Cerebellar nuclear complex (tissue), 1 donor: Measurements from ENCODE around the gene ACACA.

Experiments
- DNase-seq, 2 experiments: peaks; one replicate each; lab custom pipeline; 2025; lab: John Stamatoyannopoulos, UW

ACACA gene

DNA sequence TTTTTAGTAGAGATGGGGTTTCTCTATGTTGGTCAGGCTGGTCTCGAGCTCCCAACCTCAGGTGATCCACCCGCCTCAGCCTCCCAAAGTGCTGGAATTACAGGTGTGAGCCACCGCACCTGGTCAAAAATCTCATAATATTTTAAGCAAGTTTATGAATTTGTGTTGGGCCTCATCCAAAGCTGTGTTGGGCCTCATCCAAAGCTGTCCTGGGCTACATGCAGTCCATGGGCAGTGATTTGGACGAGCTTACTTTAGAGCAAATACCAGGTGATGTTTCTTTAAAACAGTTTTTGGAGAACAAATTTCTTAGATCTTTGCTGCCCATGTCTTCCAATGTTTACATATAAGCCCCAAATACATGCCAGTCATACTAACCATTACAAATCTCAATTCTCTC lies 115.3 kb downstream of the ACACA start:
- DNase-seq = no peak

- no peak for DNase-seq
Measured at GRCh38 chr17:37286430-37286829, 120.2 kb downstream of the ACACA start.

- no peak for DNase-seq
Measured at GRCh38 chr17:37284191-37284590, 122.4 kb downstream of the ACACA start.

GRCh38 chr17:37283414-37283961 lies 123.1 kb downstream of the ACACA start:
- no peak for DNase-seq

- no peak for DNase-seq
Measured at GRCh38 chr17:37280841-37281240, 125.8 kb downstream of the ACACA start.

- no peak for DNase-seq
Measured at GRCh38 chr17:37278247-37278894, 128.3 kb downstream of the ACACA start.

DNA sequence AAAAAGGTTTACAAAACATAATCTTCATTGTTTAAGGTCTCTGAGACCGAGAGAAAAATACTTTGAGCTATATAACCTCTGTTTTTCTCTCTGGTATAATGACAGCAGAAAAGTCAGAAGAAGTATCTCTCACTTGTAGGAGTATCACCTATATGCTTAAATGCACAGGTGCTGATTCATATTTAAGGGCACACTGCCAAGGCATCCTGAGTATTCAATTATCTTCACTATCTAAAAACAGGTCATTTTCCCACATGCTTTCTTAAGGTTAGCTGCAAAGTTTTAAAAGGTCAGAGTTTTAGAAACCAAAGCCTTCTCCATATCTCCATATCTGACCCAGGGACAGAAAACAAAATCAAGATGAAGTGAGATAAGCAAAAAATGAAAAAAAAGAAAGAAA lies 130.2 kb downstream of the ACACA start:
- no peak for DNase-seq

DNA sequence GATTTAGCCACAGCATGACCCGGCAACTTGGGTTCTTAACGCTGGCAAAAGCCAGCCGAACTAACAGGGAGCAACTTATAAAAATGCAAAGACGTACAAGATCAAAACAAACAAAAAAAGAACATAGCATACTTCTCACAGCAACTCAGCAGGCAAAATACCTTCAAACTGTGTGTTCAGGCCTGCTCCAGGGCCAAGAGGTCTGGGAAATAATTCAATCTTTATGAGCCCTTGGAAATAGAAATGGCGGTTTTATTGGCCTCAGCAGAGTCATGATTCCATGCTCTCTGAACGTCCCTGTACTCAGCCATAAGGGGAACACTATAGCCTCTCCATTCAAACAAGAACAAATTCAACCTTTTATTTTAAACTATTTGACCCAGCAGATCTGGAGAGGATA lies 132.2 kb downstream of the ACACA start:
- DNase-seq = no peak

DNA sequence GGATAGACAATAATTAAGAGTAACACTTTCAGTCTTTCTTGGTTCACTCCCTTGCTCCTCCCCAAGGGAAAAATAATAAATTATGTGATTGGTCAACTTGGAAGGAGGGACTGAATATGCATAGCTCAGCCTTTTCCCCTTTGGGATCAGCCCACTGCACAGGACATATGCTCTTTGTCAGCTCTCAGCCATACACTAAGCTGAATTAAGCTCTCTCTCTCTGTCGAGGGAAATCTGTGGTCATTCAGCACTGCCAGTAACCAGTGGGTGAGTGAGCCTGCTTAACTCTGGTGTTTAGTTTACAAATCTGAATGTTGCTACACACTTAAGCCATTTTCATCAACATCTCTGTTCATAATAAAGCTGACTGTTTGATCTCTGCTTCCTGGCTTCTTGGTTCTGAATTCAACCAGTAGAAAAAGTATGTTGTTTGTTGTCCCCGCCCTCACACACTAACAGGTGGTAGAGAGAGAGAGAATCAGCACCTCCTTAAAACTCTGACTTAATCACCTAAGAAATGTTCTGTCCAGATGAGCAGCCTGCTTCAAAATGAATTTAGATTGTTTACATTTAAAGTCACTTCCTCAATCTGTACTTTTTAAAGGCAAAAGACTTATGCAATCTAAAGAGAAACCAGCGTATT lies 133.1 kb downstream of the ACACA start:
- DNase-seq = no peak

- DNase-seq = no peak
Measured at GRCh38 chr17:37265446-37266173, 141.0 kb downstream of the ACACA start.

- DNase-seq = no peak
Measured at GRCh38 chr17:37261286-37261685, 145.3 kb downstream of the ACACA start.

DNA sequence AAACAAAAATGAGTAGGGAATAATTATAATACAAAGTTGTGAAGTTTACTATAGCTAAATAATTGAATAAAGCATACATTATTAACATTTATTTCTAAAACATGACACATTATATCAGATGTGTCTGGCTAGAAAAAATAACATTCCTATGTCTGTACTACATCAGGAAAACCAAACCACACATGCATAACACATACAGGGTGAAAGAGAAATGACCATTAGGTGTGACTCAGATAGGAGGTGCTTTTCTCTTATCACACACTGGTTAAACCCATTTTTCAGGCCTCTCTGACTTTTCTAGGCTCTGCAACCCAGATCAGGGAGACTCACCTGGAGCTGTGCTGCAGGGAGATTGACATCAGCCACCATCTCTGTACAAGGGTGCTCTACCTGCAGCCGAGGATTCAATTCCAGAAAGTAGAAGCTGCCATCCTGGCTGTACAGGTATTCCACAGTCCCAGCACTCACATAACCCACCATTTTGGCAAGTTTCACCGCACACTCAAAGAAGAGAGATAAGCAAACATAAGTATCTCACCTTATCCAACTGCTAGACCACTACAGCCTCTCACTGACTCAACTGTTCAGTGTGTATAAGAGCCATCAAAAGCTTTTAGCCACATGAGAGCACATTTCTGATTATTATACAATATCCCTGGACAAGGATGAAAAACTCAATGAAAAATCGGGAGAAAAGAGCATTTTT lies 147.5 kb downstream of the ACACA start:
- no peak for DNase-seq

- DNase-seq = no peak
Measured at GRCh38 chr17:37256627-37257026, 150.0 kb downstream of the ACACA start.

- DNase-seq = no peak
Measured at GRCh38 chr17:37255432-37255831, 151.2 kb downstream of the ACACA start.

DNA sequence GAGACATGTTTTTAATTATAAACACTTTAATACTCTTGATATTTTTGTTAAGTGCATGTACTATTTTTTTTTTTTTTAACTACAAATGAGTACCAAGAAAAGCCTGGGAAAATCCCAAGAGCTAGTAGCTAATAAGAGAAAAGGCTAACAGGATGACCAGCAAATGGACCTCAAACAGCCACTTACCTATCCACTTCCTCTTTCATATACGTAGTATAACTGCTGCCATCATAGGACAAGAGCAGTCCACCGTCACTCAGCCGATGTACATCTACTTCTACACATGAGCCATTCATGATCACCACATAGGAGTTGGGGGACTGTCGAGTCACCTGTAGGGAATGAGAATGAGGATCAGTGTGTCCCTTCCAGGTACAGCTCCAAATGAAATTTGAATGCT lies 158.8 kb downstream of the ACACA start:
- no peak for DNase-seq

DNA sequence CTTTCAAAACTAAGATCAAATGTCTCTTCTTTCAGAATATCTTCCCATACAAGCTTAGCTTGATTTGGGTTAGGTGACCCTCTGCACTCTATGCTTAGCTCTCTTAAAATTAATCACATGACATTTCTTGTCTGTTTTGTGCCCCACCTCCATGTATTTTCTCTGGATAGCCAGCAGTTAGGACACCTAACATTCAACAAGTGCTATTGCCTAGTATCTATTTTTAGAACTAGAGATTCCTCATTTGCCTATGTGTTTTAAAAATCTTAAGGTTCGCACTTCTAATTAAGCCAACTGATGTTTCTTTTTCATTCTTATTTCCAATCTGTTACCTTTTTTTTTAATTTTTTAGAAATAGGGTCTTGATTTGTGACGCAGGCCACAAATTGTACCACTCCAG lies 160.6 kb downstream of the ACACA start:
- DNase-seq = no peak

DNA sequence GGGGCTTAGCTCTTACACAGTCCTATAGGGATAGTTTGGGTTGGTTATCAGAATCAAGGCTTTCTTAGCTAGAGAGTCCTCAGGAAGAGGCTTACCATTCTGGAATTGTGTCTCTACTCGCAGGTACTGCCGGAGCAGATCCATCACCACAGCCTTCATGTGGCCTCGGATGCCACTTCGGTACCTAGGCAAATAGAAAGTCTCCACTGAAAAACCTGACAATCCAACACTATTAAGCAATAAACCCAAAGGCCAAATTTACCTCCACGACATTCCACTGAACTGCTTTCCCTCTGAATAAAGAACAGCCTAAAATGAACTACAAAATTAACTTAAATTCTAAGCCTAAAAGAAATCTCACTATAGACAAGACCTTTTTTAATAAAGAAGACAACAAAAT lies 166.3 kb downstream of the ACACA start:
- no peak for DNase-seq

DNA sequence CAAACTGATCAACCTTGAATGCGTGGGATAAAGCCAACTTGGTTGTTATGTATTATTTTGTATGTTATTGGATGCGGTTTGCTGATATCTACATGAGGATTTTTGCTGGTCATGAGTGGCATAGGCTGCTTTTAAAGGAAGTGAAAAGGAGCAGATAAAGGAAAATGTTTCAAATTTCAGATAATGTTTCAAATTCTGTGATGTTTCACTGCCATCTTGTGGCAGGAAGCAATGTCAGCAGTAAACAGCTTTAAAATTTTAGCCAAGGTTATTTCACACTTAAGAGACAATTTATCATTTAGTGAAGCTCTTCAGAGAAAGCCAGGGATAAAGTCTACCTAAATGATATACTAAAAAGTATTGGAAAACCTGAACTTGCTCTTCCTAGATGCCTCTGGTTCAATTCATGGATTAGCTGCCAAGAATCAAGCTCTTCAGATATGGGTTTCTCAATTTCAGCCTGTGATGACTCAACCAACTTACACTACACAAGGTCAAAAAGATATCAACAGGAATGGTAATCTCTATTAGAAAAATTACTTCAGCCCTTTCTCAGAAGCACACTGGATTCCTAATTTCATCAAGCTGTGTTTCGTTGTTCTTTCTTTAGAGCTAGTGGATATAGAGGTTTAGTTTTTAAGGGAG lies 166.8 kb downstream of the ACACA start:
- DNase-seq = no peak

- no peak for DNase-seq
Measured at GRCh38 chr17:37234106-37234505, 172.5 kb downstream of the ACACA start.

DNA sequence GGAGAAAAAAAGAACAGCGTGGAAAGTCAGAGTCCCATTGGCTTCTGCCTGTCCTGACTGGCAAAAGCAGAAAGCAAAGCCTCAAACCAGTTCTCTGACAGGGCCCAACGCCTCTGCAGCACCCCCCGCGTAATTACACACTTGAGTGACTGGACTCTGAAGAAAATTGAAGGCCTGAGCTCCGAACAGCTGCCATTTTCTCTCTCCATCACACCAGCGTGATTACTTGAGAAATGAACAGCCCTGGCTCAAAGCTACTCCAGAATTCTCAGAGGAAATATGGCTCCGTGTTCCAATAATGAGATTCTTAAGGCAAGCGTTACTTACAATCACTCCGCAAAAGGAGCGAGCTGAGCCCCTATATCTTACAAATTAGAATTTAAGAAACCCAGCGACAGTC lies 173.6 kb downstream of the ACACA start:
- DNase-seq = no peak

GRCh38 chr17:37231887-37232286 lies 174.7 kb downstream of the ACACA start:
- DNase-seq = no peak

DNA sequence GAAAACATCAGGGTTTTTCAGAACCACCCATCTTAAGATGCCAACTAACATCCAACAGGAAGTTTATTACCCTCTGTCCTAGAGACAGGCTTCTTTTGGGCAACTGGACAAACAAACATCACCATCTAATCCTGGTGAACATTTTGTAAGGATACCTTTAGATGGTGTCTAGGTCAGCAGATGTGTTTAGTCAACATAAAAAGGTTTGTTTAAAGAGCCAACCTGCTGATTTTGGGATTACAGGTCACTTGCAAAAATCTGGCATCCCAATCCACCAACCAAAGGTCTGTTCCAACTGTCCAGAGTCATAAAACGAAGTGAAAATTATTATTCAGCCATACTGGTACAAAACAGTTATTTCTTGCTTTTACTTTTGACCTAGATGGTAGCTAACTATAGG lies 176.0 kb downstream of the ACACA start:
- DNase-seq = no peak
